HG03469 (cell line): ENCODE results near the gene CCDC127.
"Not testable (repeated sequence)": the region's sequence is repeated elsewhere in the genome, so short reads cannot be mapped to it uniquely, and the experiment has no call there.

Source experiments
- ATAC-seq: cut with Tn5 transposase; IDR thresholded peaks from one replicate; pipeline ENCODE4 v1.9.1; 2021; ENCODE audit warnings: mild to moderate bottlenecking, moderate library complexity, moderate number of reproducible peaks; ENCODE audit not compliant: unreplicated experiment

CCDC127 gene

DNA sequence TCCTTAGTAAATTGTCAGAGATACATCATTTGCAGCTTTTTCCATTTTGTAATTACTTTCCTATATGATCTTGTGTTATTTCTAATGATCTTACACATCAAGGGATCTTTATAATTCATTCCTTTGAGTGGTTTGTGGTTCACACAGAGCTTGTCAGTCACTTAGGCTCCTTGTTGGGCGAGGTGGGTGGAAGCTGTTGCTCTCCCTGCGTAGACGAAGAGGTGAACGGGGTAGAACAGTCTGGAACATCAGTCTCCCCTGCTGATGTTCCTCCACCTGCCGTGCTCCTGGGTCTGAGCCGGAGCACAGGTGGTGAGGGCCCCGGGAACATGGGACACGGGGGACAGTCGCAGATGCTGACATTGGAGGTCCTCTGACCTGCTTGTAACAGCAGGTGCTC, 17.6 kb upstream of the CCDC127 start:
- ATAC-seq: not testable (repeated sequence)

DNA sequence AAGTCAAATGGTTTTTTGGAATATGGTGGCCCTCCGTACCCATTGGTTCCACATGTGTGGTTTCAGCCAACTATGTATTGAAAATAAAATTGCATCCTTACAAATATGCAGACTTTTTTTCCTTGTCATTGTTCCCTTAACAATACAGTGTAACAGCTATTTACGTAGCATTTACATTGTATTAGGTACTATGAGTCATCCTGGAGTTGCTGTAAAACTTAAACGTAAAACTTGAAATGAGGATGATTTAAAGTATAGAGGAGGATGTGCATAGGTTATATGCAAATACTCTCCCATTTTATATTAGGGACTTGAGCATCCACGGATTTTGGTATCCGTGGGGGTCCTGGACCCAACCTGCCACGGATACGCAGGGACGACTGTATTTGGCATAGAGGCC, 16.5 kb upstream of the CCDC127 start:
- ATAC-seq: no peak

DNA sequence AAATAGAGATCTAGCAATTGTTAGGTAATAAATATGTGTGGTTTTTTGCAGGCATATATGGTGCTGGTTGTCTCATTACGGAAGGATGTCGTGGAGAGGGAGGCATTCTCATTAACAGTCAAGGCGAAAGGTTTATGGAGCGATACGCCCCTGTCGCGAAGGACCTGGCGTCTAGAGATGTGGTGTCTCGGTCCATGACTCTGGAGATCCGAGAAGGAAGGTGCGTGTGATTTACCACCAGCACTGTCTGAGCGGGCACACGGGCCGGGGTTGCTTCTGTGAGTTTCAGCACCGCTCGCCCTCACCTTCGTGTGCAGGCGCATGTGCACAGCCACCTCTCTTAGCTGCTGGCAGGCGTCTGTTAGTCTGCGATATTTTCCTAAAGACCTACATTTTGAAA, 15.5 kb upstream of the CCDC127 start:
- not testable (repeated sequence) for ATAC-seq

DNA sequence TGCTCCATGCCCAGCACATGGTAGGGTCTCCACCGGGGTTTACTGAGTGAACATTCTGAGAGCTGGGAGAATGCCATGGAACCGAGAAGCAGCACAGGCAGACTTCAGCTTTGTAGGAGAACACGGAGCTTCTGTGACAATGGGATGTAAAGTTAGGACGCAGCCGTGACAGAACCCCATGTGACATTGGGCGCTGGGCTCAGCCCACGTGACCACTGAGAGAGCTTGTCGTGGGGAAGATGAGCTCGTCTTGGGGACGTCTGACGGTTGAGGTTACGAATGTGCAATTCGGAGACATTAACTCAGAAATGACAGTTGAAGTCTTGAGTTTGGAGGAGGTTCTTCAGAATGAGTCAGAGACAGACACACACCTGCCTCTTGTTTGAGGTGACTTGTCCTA, 13.7 kb upstream of the CCDC127 start:
- no peak for ATAC-seq

DNA sequence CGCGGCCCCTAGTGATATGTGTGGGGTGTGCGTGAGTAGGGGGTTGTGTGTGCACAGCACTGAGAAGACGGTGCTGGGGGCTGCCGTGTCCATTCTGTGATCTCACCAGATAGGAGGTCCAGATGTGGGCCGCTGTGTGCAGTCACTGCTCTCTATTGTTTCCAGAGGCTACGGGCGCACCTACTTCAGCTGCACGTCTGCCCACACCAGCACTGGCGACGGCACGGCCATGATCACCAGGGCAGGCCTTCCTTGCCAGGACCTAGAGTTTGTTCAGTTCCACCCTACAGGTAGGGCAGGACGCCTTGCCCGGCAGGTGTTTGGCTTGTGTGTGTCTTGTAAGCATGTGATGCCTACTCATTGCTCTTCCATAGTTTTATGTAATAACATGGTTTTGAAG, 12.8 kb upstream of the CCDC127 start:
- no peak for ATAC-seq

DNA sequence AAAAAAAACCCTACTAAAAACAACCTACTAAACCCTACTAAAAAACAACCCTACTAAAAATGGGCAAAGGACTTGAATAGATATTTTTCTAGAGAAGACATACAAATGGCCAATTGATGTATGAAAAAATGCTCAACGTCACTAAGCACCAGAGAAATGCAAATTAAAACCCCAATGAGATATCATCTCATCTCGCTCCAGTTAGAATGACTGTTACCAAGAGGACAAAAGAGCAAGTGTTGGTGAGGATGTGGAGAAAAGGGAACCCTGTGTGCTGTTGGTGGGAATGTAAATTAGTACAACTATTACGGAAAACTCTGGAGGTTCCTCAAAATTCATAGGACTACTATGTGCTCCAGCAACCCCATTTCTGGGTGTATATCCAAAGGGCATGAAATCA, 10.9 kb upstream of the CCDC127 start:
- ATAC-seq: no peak

DNA sequence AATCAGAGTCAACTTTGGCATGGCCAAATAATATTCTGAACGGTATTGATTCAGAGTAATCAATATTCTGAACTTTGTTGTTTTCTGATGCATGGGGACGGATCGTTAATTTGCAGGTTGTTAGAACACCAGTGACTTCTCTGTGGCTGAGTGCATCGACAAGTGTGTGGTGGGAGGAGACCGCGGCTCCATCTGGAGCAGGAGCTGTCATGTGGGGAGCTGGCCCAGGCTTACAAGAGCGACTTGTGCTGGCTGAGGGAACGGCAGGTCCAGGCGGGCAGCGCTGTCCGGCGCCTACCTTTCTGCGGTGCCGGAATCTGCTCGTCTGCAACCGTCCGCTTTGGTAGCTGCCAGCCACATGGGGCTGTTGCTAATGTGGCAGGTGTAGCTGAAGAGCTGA, 9.4 kb upstream of the CCDC127 start:
- ATAC-seq: not testable (repeated sequence)

DNA sequence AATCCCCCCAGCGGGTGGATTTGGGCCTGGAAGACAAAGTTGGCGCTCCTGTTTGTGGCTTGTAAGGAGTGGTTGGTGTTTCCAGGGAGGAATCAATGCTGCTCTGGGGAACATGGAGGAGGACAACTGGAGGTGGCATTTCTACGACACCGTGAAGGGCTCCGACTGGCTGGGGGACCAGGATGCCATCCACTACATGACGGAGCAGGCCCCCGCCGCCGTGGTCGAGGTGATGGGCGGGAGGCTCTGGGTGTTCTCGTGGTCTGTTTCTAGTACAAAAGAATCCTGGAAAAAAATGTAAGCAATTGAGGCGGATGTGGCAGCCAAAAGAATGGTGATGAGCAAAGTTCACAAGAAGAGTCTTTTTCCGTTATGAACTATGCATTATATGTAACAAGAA, 7.4 kb upstream of the CCDC127 start:
- ATAC-seq: no peak

DNA sequence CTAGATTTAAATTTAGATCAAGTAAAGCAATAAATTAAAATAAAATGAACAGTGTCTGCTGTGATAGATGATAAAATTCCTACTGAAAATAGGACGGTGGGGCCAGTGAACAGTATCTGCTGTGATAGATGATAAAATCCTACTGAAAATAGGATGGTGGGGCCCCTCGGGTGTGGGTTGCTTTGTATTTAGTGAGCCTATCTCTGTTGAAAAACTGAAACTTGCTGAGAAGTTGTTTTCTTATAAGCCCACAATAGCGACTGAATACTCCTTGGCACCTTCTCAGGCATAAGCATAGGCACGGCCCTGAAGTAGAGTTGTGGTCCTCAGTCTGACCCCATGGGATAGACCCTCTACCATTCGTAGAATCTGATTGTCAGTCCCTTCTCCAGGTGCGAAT, 5.8 kb upstream of the CCDC127 start:
- ATAC-seq: no peak

DNA sequence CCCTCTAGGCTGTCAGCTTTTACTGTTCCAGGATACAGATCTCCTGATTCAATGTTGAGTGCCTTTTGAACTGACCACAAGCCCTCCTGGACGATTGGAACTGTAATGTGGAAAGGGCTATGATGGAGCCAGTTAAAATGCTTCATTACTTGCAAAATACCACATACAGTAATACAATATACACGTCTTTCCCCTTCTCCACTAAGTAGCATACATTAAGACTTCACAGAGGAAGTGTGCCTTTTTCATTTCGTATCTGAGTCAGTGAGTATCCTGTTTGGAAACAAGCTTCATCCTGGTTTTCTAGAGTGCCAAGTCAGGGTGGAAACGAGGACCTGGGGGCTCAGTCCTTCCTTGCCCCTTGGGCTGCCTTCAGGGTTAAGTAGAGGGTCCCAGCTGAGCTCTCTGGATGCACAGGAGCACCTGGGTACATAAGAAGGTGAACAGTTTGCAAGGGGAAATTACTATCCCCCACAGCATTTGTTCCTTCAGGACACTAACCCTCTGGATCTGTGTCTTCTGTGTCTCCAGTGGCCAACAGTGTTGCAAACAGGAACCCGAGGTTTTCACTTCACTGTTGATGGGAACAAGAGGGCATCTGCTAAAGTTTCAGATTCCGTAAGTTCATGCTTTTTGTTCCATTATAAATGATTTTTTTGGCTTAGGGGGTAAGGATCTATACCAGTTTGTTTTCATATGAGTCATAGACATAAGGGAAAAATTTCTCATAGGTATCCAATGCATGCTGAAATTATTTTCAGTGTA, 5.2 kb upstream of the CCDC127 start:
- ATAC-seq: not testable (repeated sequence)

DNA sequence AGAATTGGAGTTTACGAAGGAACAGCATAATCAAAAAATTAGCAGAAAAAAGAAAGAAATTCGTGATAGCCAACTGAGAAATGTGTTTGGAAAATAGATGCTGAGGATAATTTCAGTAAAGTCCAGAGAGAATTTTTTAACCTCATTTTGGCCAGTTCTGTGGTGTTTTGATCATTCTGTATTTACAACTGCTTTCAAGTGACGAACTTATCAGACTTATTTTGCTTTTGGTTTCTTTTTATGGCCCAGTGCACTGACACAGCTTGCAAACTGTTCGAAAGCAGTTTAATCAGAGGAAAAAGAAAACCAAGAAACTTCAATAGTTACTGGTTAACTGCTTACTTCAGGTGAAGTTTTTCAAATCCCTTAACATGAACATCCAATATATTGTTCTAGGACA, 2.0 kb upstream of the CCDC127 start:
- no peak for ATAC-seq

DNA sequence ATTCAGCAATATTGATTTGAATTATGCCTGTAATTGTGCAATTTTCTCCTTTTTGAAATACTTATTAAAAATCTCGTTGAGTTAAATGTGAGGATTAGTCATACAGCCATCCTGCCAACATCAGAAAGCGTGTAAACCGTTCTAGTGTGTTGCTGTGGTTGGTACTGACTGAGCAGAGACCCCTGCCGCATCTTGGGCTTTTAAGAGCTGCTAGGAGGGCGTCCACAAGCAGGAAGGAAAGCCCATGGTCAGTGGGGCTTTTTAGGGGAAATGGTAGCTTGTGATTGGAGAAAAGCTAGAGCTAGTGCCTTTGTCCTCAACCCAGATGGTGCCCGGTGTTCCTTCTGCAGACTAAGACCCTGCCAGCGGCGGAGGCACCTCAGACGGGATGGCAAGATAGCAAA, 1.5 kb upstream of the CCDC127 start:
- no peak for ATAC-seq

DNA sequence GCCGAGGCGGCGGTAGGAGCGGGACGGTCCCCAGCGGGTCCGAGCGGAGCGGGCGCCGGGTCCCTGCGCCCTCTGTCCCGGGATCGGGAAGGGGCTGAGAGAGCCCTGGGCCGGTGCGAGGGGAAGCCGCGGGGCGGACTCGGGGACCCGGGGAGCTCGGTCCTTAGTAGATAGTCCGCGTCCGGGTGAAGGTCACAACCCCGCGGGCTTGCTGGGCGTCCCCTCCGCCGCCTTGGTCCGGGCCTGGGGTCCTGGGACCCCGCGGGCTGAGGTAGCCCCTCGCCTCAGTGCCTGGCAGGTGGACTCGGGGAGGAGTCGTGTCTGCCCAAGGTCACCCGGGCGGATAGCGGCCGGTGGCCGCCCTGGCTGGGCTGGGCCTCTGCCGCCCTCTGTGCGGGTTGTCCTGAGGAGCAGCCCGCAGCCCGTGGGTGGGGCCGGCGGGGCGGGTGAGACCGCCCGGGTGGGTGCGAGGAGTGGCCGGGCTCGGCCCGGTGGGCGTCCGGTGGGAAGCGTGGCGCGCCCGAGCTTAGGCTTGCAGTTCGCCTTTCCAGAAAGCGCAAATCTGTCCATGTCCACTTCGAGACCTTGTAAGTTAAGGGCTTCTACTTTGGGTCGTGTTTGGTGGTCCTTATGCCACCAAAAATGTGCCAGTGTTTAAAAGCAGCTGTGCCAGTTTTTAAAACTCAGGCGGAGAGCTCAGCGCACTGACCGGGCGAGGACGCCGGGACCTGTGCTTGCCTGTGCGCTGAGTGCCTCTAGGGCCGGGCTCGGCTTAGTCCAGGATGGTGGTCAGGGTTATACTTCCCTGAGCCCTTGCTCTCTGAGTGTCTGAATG, 721 bp upstream of the CCDC127 start:
- ATAC-seq: no peak

DNA sequence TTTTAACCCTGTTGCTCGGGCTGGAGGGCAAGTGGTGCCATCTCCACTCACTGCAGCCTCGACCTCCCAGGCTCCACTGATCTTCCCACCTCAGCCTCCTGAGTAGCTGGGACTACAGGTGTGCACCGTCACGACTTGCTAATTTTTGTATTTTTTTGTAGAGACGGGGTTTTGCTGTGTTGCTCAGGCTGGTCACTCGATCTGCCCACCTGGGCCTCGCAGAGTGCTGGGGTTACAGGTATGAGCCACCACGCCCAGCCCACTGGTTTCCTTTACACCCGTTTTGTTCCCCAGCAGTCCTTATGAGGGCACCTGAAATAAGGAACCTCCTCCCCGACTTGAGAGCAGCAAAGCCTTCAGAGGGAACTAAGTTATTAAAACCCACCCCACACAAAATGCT, 1.9 kb downstream of the CCDC127 start:
- not testable (repeated sequence) for ATAC-seq

DNA sequence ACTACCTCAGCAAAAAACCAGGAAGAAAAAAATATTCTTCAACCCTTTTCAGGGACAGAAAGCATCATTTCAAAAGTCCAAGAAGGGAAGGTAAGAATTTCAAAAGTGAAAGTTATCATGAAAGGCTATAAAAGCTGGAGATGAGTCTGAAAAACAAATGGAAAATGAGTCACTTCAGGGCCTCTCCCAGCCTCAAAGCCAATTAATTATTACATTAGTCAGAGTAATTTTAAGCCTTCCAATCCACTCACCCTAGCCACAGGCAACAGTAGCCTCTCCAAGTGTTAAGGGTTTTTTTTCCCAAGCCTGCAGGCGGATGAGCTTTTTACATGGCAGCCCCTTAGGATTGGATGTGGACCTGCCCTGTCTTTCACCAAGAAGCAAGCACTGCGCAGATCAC, 2.7 kb downstream of the CCDC127 start:
- ATAC-seq: not testable (repeated sequence)

DNA sequence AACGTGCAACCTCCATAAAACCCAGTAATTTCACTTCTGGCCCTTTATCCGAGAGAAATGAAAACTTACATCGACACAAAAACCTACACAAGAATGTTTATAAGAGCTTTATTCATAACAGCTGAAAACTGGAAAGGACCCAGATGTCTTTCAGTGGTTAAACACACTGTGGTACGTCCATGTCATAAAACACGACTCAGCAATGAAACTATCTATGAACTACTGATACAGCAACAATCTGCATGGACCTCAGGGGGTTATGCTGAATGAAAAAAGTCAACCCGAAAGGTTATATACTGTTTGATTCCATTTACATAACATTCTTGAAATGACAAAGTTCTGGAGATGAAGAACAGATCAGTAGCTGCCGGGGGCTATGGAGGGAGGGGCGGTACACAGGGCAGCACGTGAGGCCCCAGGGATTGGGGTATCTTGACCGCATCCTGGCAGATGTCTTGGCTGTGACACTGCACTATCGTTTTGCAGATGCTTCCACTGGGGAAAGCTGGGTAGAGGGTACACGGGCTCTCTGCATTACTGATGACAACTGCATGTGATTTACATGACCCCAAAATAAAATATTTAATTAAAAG, 4.1 kb downstream of the CCDC127 start:
- ATAC-seq: no peak

DNA sequence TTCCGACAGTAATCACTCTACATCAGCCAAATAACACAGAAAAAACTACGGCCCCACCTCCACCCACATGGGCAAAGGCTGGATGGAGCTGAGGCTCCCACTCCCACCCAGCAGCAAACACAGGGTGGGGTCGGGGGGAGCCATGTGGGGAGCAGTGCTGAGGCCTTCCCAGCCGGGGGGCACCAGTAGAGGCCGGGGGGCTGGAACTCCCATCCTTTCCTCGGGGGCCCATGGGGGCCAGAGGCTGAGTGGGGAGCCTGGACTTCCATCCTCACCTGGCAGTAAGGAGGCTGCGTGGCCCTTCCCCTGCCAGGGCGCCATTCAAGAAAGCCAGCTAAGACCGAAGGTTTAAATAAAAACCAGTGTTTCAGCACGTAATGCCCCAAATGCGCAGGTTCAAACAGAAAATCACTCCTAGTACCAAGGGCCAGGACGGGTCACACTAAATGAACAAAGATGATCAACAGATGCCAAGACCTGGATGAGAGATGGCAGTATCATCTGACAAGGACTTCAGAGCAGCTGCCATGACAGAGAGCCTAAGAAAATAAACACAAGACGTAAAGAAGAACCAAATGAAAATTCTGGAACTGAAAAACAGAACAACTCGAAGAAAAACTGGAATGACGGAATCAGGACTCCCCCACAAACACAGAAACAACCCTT, 9.4 kb downstream of the CCDC127 start:
- ATAC-seq: no peak

DNA sequence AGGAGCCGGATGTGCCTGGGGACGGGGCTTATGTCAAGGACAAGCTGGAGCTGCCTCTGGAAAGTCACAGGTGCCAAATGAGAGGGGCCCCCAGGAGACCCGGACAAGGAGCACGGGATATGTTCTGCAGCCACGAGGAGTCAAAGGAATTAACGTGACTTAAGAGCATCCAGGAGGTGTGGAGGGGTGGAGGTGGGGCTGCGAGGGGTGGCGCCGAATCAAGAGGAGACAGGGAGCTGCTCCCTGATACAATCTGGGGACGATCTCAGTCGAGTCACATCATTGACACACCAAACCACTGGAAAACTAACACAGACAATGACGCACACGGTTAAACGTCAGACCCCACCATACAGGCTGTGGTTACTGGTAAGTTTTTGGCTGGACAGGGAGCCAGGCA, 10.4 kb downstream of the CCDC127 start:
- ATAC-seq: no peak

DNA sequence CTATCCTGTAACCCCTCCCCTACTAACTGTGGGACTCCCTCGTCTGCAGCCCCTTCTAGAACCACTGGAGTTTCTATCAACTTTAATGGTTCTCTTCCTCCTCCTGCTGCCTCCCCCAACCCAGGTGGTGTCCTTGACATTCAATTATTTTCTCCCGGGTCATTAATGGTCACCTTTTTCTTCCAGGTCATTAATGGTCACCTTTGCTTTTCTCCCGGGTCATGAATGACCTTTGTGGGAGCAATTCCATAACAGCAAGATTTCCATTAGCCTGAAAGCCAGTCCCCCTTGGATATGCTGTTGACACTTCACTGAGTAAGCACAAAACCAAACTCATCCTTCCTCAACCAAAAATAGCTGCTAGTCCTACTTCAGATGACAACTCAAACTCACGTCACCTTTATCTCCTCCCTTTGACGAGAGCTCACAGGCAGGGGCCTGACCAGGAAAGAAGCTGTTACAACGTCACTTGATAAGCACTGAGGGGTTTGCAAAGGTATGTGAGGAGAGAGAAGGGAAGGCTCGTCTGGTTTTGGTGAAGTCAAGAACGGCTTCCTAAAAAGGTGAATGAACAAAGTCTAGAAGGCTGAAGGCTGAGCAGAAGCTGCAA, 10.9 kb downstream of the CCDC127 start:
- ATAC-seq: no peak

DNA sequence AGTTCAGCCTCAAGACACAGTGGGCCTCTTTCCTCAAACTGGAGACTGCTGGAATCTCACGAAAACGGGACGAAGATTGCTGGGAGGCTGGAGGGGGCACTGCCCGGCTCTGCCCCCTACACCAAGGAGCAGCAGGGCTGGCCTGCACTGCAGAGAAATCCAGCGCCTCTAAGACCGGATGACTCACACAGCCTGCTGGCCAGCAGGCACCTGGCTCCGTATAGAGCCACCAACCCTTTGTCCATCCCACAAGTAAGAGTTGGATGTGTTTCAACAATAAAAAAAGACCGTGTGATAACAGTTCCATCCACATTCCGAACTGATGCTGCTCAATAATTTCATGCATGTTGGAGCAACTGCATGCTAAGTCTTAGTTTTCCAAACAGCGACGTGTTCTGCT, 11.5 kb downstream of the CCDC127 start:
- no peak for ATAC-seq
